ENCODE results near the gene BARHL1. TPM values are rescaled to one million over a fixed set of nuclear protein-coding genes. Genes with fewer than 3 reads are reported as not detected.

BARHL1 gene
- total RNA-seq, 1 experiment from 2014 or later, result not detected

DNA sequence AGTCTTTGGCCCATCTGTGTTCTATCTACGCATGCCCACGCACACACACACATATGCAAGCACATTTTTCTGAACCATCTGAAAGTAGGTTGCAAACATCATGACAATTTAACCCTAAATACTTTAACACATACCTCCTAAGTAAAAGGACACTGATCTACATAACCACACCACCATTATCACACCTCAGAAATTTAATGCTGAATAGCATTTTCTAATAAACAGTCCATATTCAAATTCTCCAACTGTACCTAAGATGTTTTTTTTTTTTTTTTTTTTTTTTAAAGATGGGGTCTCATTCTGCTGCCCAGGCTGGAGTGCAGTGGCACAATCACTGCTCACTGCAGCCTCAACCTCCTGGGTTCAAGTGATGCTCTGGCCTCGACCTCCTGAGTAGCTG, 51.9 kb downstream of the BARHL1 start:
- ATAC-seq (no peak), DNase-seq (ENCODE audit: low read depth, low spot score) (no peak)
- TF ChIP-seq RAD21 (IDR thresholded peaks at IDR 0.05; ENCODE audit: low read depth) (no peak), FOSL1 (IDR thresholded peaks at IDR 0.05; ENCODE audit: low read depth) (no peak), ZBTB33 (IDR thresholded peaks at IDR 0.05; ENCODE audit: extremely low read depth, insufficient replicate concordance, low read length) (no peak)
- ChIA-PET POLR2A (no interaction called here), CTCF (no interaction called here), RAD21 (ENCODE audit: low non-redundant PET in 1 of 2, low total read pairs in 2 of 2, uncharacterized antibody in 2 of 2, unreplicated experiment in 2 of 2) (no interaction called here)
- intact Hi-C loops (cut with micrococcal nuclease), result no loop called here
- no TSS peak for BruUV-seq (replicated peaks)
- Histone ChIP-seq H2AFZ (ENCODE audit: low read depth, low read length, poor library complexity, severe bottlenecking) (no peak overlapping the region), H3K4me2 (ENCODE audit: low read length) (no peak overlapping the region), H3K9me2 (ENCODE audit: insufficient read depth) (no peaks in the 10 kb centered on the region), H3K4me1 (ENCODE audit: control insufficient read depth in 1 of 2, insufficient read depth in 2 of 2, low read length in 2 of 2) (no peaks in the 10 kb centered on the region), H3K4me3 (replicated peaks in 1 of 2; ENCODE audit: low read depth in 1 of 2, low read length in 2 of 2) (no peak overlapping the region), H3K79me2 (ENCODE audit: insufficient read depth, low read length) (no peaks in the 10 kb centered on the region; the same call in 1 of the 2 replicates), H3K9me3 (ENCODE audit: control insufficient read depth in 1 of 2, insufficient read depth in 1 of 2, low read depth in 1 of 2, low read length in 2 of 2) (no peaks in the 10 kb centered on the region), H3K27ac (ENCODE audit: low read depth, low read length) (no peak overlapping the region), H3K36me3 (ENCODE audit: control insufficient read depth in 1 of 2, insufficient read depth in 2 of 2, low read length in 2 of 2) (peaks cover 16 to 53% of the 10 kb centered on the region in 2 experiments), H3K27me3 (ENCODE audit: insufficient read depth, low read length) (no peaks in the 10 kb centered on the region), H4K20me1 (ENCODE audit: insufficient read depth) (no peaks in the 10 kb centered on the region), H3K9ac (ENCODE audit: low read length) (no peak overlapping the region)

GRCh38 chr9:132637351-132637750, 54.9 kb downstream of the BARHL1 start:
- TF ChIP-seq CEBPB (IDR thresholded peaks at IDR 0.05; ENCODE audit: low read depth) (no peak), FOSL1 (IDR thresholded peaks at IDR 0.05; ENCODE audit: low read depth) (no peak), YY1 (IDR thresholded peaks at IDR 0.05; ENCODE audit: extremely low read depth, insufficient replicate concordance, low read depth, low read length) (no peak), ZNF274 (IDR thresholded peaks at IDR 0.05; ENCODE audit: low read depth, low read length) (no peak), EGR1 (IDR thresholded peaks at IDR 0.05; ENCODE audit: low read depth) (no peak), JUND (IDR thresholded peaks at IDR 0.05) (no peak), EZH2phosphoT487 (IDR thresholded peaks at IDR 0.05; ENCODE audit: borderline replicate concordance) (no peak), ZFX (IDR thresholded peaks at IDR 0.05) (no peak)
- no peaks in the 10 kb centered on the region for H4K20me1 ChIP-seq (ENCODE audit: insufficient read depth)
- peaks cover 26 to 39% of the 10 kb centered on the region in 2 experiments; a peak in 3 of 4 replicates for H3K36me3 ChIP-seq (ENCODE audit: control insufficient read depth in 1 of 2, insufficient read depth in 2 of 2, low read length in 2 of 2)
- no peaks in the 10 kb centered on the region for H3K9me2 ChIP-seq (ENCODE audit: insufficient read depth)
- intact Hi-C loops (cut with micrococcal nuclease), result no loop called here
- H2AFZ ChIP-seq (ENCODE audit: low read depth, low read length, poor library complexity, severe bottlenecking), result no peak overlapping the region
- ATAC-seq, result no peak
- BruUV-seq (replicated peaks), result no TSS peak
- no peak overlapping the region for H3K4me3 ChIP-seq (replicated peaks in 1 of 2; ENCODE audit: low read depth in 1 of 2, low read length in 2 of 2)
- H3K4me1 ChIP-seq (ENCODE audit: control insufficient read depth in 1 of 2, insufficient read depth in 2 of 2, low read length in 2 of 2), result no peaks in the 10 kb centered on the region
- no peaks in the 10 kb centered on the region for H3K27me3 ChIP-seq (ENCODE audit: insufficient read depth, low read length)
- H3K27ac ChIP-seq (ENCODE audit: low read depth, low read length), result no peak overlapping the region
- ChIA-PET RAD21 (ENCODE audit: low non-redundant PET in 1 of 2, low total read pairs in 2 of 2, uncharacterized antibody in 2 of 2, unreplicated experiment in 2 of 2) (no interaction called here), POLR2A (no interaction called here), CTCF (no interaction called here)
- H3K4me2 ChIP-seq (ENCODE audit: low read length), result no peak overlapping the region
- no peaks in the 10 kb centered on the region for H3K9me3 ChIP-seq (ENCODE audit: control insufficient read depth in 1 of 2, insufficient read depth in 1 of 2, low read depth in 1 of 2, low read length in 2 of 2)
- no peaks in the 10 kb centered on the region; the same call in 1 of the 2 replicates for H3K79me2 ChIP-seq (ENCODE audit: insufficient read depth, low read length)
- no peak for DNase-seq (ENCODE audit: low read depth, low spot score)
- H3K9ac ChIP-seq (ENCODE audit: low read length), result no peak overlapping the region

Data from HCT116 (cell line).